Measurements from ENCODE around the gene CTSL.

Gene CTSL

GRCh38 chr9:87729246-87729645, 3.3 kb downstream of the CTSL start:
- TF ChIP-seq CTCF (IDR thresholded peaks at IDR 0.05; ENCODE audit: control extremely low read depth, extremely low read depth, low read depth, missing control alignments): no peak
- POLR2A ChIA-PET: no interaction called here
- no peak for DNase-seq (ENCODE audit: extremely low spot score)
- CTCF ChIA-PET: no interaction called here

GRCh38 chr9:87731321-87731720, 5.4 kb downstream of the CTSL start:
- CTCF ChIA-PET: no interaction called here
- no peak for DNase-seq (ENCODE audit: extremely low spot score)
- TF ChIP-seq CTCF (IDR thresholded peaks at IDR 0.05; ENCODE audit: control extremely low read depth, extremely low read depth, low read depth, missing control alignments): no peak
- POLR2A ChIA-PET: no interaction called here

GRCh38 chr9:87732344-87732743, 6.4 kb downstream of the CTSL start:
- TF ChIP-seq CTCF (IDR thresholded peaks at IDR 0.05; ENCODE audit: control extremely low read depth, extremely low read depth, low read depth, missing control alignments): no peak
- CTCF ChIA-PET: no interaction called here
- POLR2A ChIA-PET: no interaction called here
- no peak for DNase-seq (ENCODE audit: extremely low spot score)

- ChIA-PET POLR2A (no interaction called here), CTCF (no interaction called here)
- no peak for TF ChIP-seq CTCF (IDR thresholded peaks at IDR 0.05; ENCODE audit: control extremely low read depth, extremely low read depth, low read depth, missing control alignments)
- no peak for DNase-seq (ENCODE audit: extremely low spot score)
Measured at GRCh38 chr9:87732756-87733155, 6.8 kb downstream of the CTSL start.

GRCh38 chr9:87733273-87734052, 7.5 kb downstream of the CTSL start:
- POLR2A ChIA-PET: no interaction called here
- TF ChIP-seq CTCF (IDR thresholded peaks at IDR 0.05; ENCODE audit: control extremely low read depth, extremely low read depth, low read depth, missing control alignments): no peak
- DNase-seq (ENCODE audit: extremely low spot score): no peak
- CTCF ChIA-PET: interaction anchor here (1.0 to 1.1 kb wide), 2 partner anchors 7 to 20 kb away, joined by 3 read pairs; partner anchors contain the start of gene CTSL

- CTCF ChIA-PET: interaction anchor here (1.0 to 1.1 kb wide), 2 partner anchors 8 to 20 kb away, joined by 3 read pairs; partner anchors contain the start of gene CTSL
- POLR2A ChIA-PET: no interaction called here
- TF ChIP-seq CTCF (IDR thresholded peaks at IDR 0.05; ENCODE audit: control extremely low read depth, extremely low read depth, low read depth, missing control alignments): no peak
- no peak for DNase-seq (ENCODE audit: extremely low spot score)
Measured at GRCh38 chr9:87734106-87734505, 8.2 kb downstream of the CTSL start.

Measured in GM10248 (cell line).